CD14-positive monocyte (primary cell): ENCODE results near the gene PERM1. TPM values are rescaled to one million over a fixed set of nuclear protein-coding genes. Genes with fewer than 3 reads are reported as not detected.
A peak's percentile ranks its signal among the peaks of the same experiment; 100 is the strongest.

Source experiments
- DNase-seq, 3 donors: peaks; one replicate each; pipeline ENCODE4 v3.0.0-alpha.2; 2011 to 2022
- H2AFZ ChIP-seq: 2 replicates; pipeline ENCODE4 v1.6.0; 2012; ENCODE audit warnings: mild to moderate bottlenecking, low read depth, low read length, inconsistent platforms; ENCODE audit not compliant: insufficient read depth, poor library complexity, severe bottlenecking
- H3K27ac ChIP-seq, 2 donors: 1 replicate in 1 of 2; 2 replicates in 1 of 2; pipeline ENCODE4 v1.5.1; 2012 to 2013; ENCODE audit warnings: low read length in 2 of 2, control low read depth in 1 of 2, inconsistent platforms in 1 of 2, low read depth in 1 of 2, mild to moderate bottlenecking in 1 of 2
- H3K27me3 ChIP-seq, 2 donors: one replicate each; pipeline versions ENCODE4 v1.6.0 to v1.6.1; 2011 to 2013; ENCODE audit warnings: low read length in 2 of 2; ENCODE audit not compliant: control insufficient read depth in 2 of 2, insufficient read depth in 2 of 2
- H3K36me3 ChIP-seq, 2 donors: replicated peaks in 1 of 2; 1 replicate in 1 of 2; 2 replicates in 1 of 2; pipeline versions ENCODE4 v1.5.1 to v1.6.1; 2012 to 2013; ENCODE audit warnings: low read length in 2 of 2, control low read depth in 1 of 2, inconsistent platforms in 1 of 2, mild to moderate bottlenecking in 1 of 2; ENCODE audit not compliant: insufficient read depth in 2 of 2, control insufficient read depth in 1 of 2
- H3K4me1 ChIP-seq, 2 donors: 1 replicate in 1 of 2; 2 replicates in 1 of 2; pipeline versions ENCODE4 v1.5.1 to v1.6.1; 2012 to 2013; ENCODE audit warnings: low read length in 2 of 2, control low read depth in 1 of 2, inconsistent platforms in 1 of 2, mild to moderate bottlenecking in 1 of 2, moderate library complexity in 1 of 2; ENCODE audit not compliant: insufficient read depth in 2 of 2, control insufficient read depth in 1 of 2
- H3K4me2 ChIP-seq: replicated peaks from 2 replicates; pipeline ENCODE3; 2012; ENCODE audit warnings: low read length, moderate library complexity, mild to moderate bottlenecking; ENCODE audit not compliant: poor library complexity, severe bottlenecking; ENCODE audit errors: extremely low read depth
- H3K4me3 ChIP-seq, 3 experiments: fragments of 200-600 bp in 1 of 3; sonication (generic) in 1 of 3; replicated peaks in 1 of 3; 1 replicate in 2 of 3; 2 replicates in 1 of 3; pipeline ENCODE4 v1.5.1; 2011 to 2013; ENCODE audit warnings: low read length in 3 of 3, mild to moderate bottlenecking in 3 of 3, control low read depth in 2 of 3, low read depth in 2 of 3, inconsistent platforms in 1 of 3, moderate library complexity in 1 of 3
- H3K79me2 ChIP-seq: 2 replicates; pipeline ENCODE4 v1.6.0; 2012; ENCODE audit warnings: mild to moderate bottlenecking, control low read depth, inconsistent platforms, low read length, moderate library complexity; ENCODE audit not compliant: insufficient read depth
- H3K9ac ChIP-seq: 2 replicates; pipeline ENCODE4 v1.6.0; 2017; ENCODE audit warnings: low read length, mild to moderate bottlenecking; ENCODE audit not compliant: insufficient read depth, poor library complexity, severe bottlenecking
- H3K9me3 ChIP-seq, 2 donors: replicated peaks in 1 of 2; 1 replicate in 1 of 2; 2 replicates in 1 of 2; pipeline versions ENCODE4 v1.5.1 to v1.6.1; 2012 to 2013; ENCODE audit warnings: low read length in 2 of 2, control low read depth in 1 of 2; ENCODE audit not compliant: control insufficient read depth in 1 of 2, insufficient read depth in 1 of 2
- H4K20me1 ChIP-seq: 2 replicates; pipeline ENCODE4 v1.6.0; 2012; ENCODE audit warnings: mild to moderate bottlenecking, low read length, control low read depth, moderate library complexity; ENCODE audit not compliant: insufficient read depth
- H3K27ac Mint-ChIP-seq, 7 donors: one replicate each; pipeline ENCODE4 v1.8.0; 2020; ENCODE audit warnings: mild to moderate bottlenecking in 7 of 7, mixed read lengths in 7 of 7, moderate library complexity in 6 of 7, inconsistent platforms in 2 of 7
- H3K27me3 Mint-ChIP-seq, 3 donors: one replicate each; pipeline ENCODE4 v1.8.0; 2021 to 2022; ENCODE audit warnings: low read depth in 3 of 3, mild to moderate bottlenecking in 3 of 3, mixed read lengths in 3 of 3, moderate library complexity in 3 of 3, inconsistent platforms in 1 of 3
- H3K36me3 Mint-ChIP-seq, 2 donors: one replicate each; pipeline ENCODE4 v1.8.0; 2020; ENCODE audit warnings: mixed read lengths in 2 of 2, inconsistent platforms in 1 of 2, mild to moderate bottlenecking in 1 of 2
- H3K4me1 Mint-ChIP-seq: one replicate; pipeline ENCODE4 v1.8.0; 2020; ENCODE audit warnings: mild to moderate bottlenecking, mixed read lengths
- H3K4me3 Mint-ChIP-seq, 2 donors: one replicate each; pipeline ENCODE4 v1.8.0; 2020; ENCODE audit warnings: mild to moderate bottlenecking in 2 of 2, mixed read lengths in 2 of 2, moderate library complexity in 1 of 2
- H3K9me3 Mint-ChIP-seq, 7 donors: one replicate each; pipeline ENCODE4 v1.8.0; 2020 to 2022; ENCODE audit warnings: mixed read lengths in 7 of 7, mild to moderate bottlenecking in 6 of 7, moderate library complexity in 6 of 7, inconsistent platforms in 2 of 7
- WGBS: methylation state at CpG from one replicate; pipeline ENCODE4 v1.1.5; 2013; ENCODE audit warnings: missing lambda C conversion rate; ENCODE audit not compliant: insufficient coverage; 5-methylcytosine and 5-hydroxymethylcytosine counted together
- intact Hi-C, 2 donors: fragments of 100-400 bp; cut with micrococcal nuclease; formaldehyde crosslinking; loops; one replicate each; pipeline versions ENCODE4 v1.15.0 to v1.15.1; 2023
- polyA plus RNA-seq, 3 donors: library from polyadenylated mRNA; depleted of rRNA in 1 of 3; unstranded in 2 of 3; stranded (reverse) in 1 of 3; fragments of 300-500 nt in 2 of 3; fragments of >200 nt in 1 of 3; fragmentation: Illumina TruSeq in 2 of 3; gene quantifications; 1 replicate in 2 of 3; 2 replicates in 1 of 3; pipeline ENCODE4 v1.2.3, GENCODE V29; 2012 to 2021
- TF ChIP-seq, protein P1 (sequence below): fragments of 200-600 bp; IDR thresholded peaks from one replicate; pipeline ENCODE4 v1.8.0; 2022; ENCODE audit warnings: antibody characterized with exemption, mild to moderate bottlenecking

The PERM1 gene
- polyA plus RNA-seq, 3 donors, result not detected

DNA sequence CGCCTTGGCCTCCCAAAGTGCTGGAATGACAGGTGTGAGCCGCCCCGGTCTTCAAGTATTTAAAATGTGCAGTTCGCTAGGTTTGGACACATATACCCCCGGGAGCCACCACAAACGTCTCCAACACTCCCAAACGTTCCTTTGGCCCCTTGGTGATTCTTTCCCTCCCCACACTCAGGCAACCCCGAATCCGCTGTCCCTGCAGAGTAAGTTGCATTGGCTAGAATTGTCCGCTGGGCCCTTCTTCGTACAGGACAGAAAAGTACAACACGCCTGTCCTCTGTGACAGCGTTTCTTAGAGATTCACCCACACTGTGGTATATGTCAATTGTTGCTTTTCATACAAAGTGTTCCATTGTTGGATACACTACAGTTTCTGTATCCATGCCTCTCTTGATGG lies 3.2 kb upstream of the PERM1 start:
- Histone ChIP-seq H2AFZ (no peak overlapping the region), H3K9ac (no peak overlapping the region), H4K20me1 (no peaks in the 10 kb centered on the region), H3K4me3 (no peak overlapping the region), H3K4me2 (no peak overlapping the region), H3K36me3 (no peaks in the 10 kb centered on the region), H3K4me1 (no peaks in the 10 kb centered on the region), H3K79me2 (no peaks in the 10 kb centered on the region), H3K27me3 (peaks cover 0 to 20% of the 10 kb centered on the region in 2 donors), H3K9me3 (no peaks in the 10 kb centered on the region), H3K27ac (no peak overlapping the region)
- intact Hi-C loops, result loop anchor here in 1 of 2 donors (10.0 kb wide), 1 partner anchor 80 kb away; no protein-coding TSS in a partner anchor
- H3K4me1 Mint-ChIP-seq, result no peaks in the 10 kb centered on the region
- H3K9me3 Mint-ChIP-seq, result peaks cover 0 to 9% (median 6%) of the 10 kb centered on the region in 7 donors
- peaks cover 46 to 70% (median 55%) of the 10 kb centered on the region in 3 donors for H3K27me3 Mint-ChIP-seq
- peak overlapping the region in 1 of 2 donors; percentile 26 for H3K4me3 Mint-ChIP-seq
- no peak for DNase-seq
- H3K27ac Mint-ChIP-seq, result peak overlapping the region in 1 of 7 donors; percentile 62
- H3K36me3 Mint-ChIP-seq, result no peaks in the 10 kb centered on the region
- TF ChIP-seq, protein P1, sequence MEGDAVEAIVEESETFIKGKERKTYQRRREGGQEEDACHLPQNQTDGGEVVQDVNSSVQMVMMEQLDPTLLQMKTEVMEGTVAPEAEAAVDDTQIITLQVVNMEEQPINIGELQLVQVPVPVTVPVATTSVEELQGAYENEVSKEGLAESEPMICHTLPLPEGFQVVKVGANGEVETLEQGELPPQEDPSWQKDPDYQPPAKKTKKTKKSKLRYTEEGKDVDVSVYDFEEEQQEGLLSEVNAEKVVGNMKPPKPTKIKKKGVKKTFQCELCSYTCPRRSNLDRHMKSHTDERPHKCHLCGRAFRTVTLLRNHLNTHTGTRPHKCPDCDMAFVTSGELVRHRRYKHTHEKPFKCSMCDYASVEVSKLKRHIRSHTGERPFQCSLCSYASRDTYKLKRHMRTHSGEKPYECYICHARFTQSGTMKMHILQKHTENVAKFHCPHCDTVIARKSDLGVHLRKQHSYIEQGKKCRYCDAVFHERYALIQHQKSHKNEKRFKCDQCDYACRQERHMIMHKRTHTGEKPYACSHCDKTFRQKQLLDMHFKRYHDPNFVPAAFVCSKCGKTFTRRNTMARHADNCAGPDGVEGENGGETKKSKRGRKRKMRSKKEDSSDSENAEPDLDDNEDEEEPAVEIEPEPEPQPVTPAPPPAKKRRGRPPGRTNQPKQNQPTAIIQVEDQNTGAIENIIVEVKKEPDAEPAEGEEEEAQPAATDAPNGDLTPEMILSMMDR, result no peak
- WGBS, result 96% methylated on average over 4 of the region's 13 CpGs

DNA sequence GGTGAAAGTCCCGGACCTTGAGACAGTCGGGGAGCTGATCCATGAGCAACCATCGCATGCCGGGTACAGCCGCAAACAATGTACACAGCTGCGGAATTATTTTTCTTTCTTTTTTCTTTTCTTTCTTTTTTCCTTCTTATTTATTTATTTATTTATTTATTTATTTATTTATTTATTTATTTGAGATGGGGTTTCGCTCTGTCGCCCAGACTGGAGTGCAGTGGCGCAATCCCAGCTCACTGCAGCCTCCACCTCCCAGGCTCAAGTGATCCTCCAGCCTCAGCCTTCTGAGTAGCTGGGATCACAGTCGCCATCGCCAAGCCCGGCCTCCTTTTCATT lies 2.6 kb upstream of the PERM1 start:
- peaks cover 40 to 63% (median 48%) of the 10 kb centered on the region in 3 donors for H3K27me3 Mint-ChIP-seq
- H3K27me3 ChIP-seq, result peaks cover 0 to 18% of the 10 kb centered on the region in 2 donors
- intact Hi-C loops, result loop anchor here (5.0 to 10.0 kb wide), 2 partner anchors 78 to 80 kb away; no protein-coding TSS in a partner anchor
- no peaks in the 10 kb centered on the region for H3K9me3 ChIP-seq
- 0% methylated on average over 2 of the region's 12 CpGs for WGBS
- no peak overlapping the region for H3K27ac ChIP-seq
- H3K27ac Mint-ChIP-seq, result no peak overlapping the region
- no peaks in the 10 kb centered on the region for H3K4me1 Mint-ChIP-seq
- DNase-seq, result no peak
- no peaks in the 10 kb centered on the region for H3K79me2 ChIP-seq
- TF ChIP-seq, protein P1, result peak; percentile 68
- H3K4me3 Mint-ChIP-seq, result no peak overlapping the region
- H3K36me3 ChIP-seq, result no peaks in the 10 kb centered on the region
- no peaks in the 10 kb centered on the region for H4K20me1 ChIP-seq
- no peak overlapping the region for H3K4me3 ChIP-seq
- peaks cover 0 to 9% (median 5%) of the 10 kb centered on the region in 7 donors for H3K9me3 Mint-ChIP-seq
- H3K4me1 ChIP-seq, result no peaks in the 10 kb centered on the region
- H3K4me2 ChIP-seq, result no peak overlapping the region
- H2AFZ ChIP-seq, result no peak overlapping the region
- H3K9ac ChIP-seq, result no peak overlapping the region
- no peaks in the 10 kb centered on the region for H3K36me3 Mint-ChIP-seq
